Liver (tissue), 9 donors: ENCODE results near the gene ABTB2. TPM values are rescaled to one million over a fixed set of nuclear protein-coding genes. Genes with fewer than 3 reads are reported as not detected.

Experiments used
- DNase-seq: peaks from one replicate; pipeline ENCODE4 v3.0.0-alpha.2; 2017; ENCODE audit warnings: low spot score
- H3K27ac ChIP-seq, 2 donors: one replicate each; pipeline ENCODE4 v1.7.0; 2013; ENCODE audit warnings: inconsistent platforms in 2 of 2, low read length in 2 of 2, control low read depth in 1 of 2, low read depth in 1 of 2, mild to moderate bottlenecking in 1 of 2
- H3K27me3 ChIP-seq, 4 donors: one replicate each; pipeline versions ENCODE4 v1.6.1 to v1.7.0; 2013; ENCODE audit warnings: low read length in 3 of 4, inconsistent platforms in 1 of 4, mild to moderate bottlenecking in 1 of 4, moderate library complexity in 1 of 4; ENCODE audit not compliant: control insufficient read depth in 4 of 4, insufficient read depth in 4 of 4
- H3K36me3 ChIP-seq, 4 donors: one replicate each; pipeline versions ENCODE4 v1.6.1 to v1.7.0; 2013; ENCODE audit warnings: low read length in 3 of 4, mild to moderate bottlenecking in 3 of 4, low read depth in 1 of 4, moderate library complexity in 1 of 4; ENCODE audit not compliant: control insufficient read depth in 4 of 4, insufficient read depth in 3 of 4
- H3K4me1 ChIP-seq, 4 donors: one replicate each; pipeline versions ENCODE4 v1.6.1 to v1.7.0; 2013; ENCODE audit warnings: low read length in 3 of 4, mild to moderate bottlenecking in 3 of 4, moderate library complexity in 1 of 4; ENCODE audit not compliant: control insufficient read depth in 4 of 4, insufficient read depth in 4 of 4
- H3K4me3 ChIP-seq, 3 donors: one replicate each; pipeline versions ENCODE4 v1.6.1 to v1.7.0; 2013; ENCODE audit warnings: low read length in 3 of 3, control low read depth in 1 of 3, low read depth in 1 of 3, mild to moderate bottlenecking in 1 of 3
- H3K9ac ChIP-seq, 2 donors: one replicate each; pipeline ENCODE4 v1.7.0; 2013; ENCODE audit warnings: low read length in 2 of 2, mild to moderate bottlenecking in 2 of 2, moderate library complexity in 2 of 2, control low read depth in 1 of 2, low read depth in 1 of 2
- H3K9me3 ChIP-seq, 4 donors: one replicate each; pipeline versions ENCODE4 v1.6.1 to v1.7.0; 2013; ENCODE audit warnings: low read length in 3 of 4; ENCODE audit not compliant: control insufficient read depth in 4 of 4
- EGR1 ChIP-seq, 2 donors: IDR thresholded peaks; 2 replicates each; pipeline ENCODE4 v1.6.1; 2016 to 2018; ENCODE audit warnings: antibody characterized with exemption in 2 of 2, low read depth in 2 of 2
- FOXA1 ChIP-seq: IDR thresholded peaks from 2 replicates; pipeline ENCODE4 v1.6.1; 2016; ENCODE audit warnings: antibody characterized with exemption
- FOXA2 ChIP-seq: IDR thresholded peaks from 2 replicates; pipeline ENCODE4 v1.6.1; 2016; ENCODE audit warnings: antibody characterized with exemption
- GABPA ChIP-seq, 2 donors: IDR thresholded peaks in 1 of 2; conservative IDR thresholded peaks in 1 of 2; 2 replicates each; pipeline ENCODE4 v1.6.1; 2016; ENCODE audit warnings: antibody characterized with exemption in 2 of 2, mild to moderate bottlenecking in 1 of 2, moderate library complexity in 1 of 2
- HNF4A ChIP-seq, 2 donors: conservative IDR thresholded peaks; 2 replicates each; pipeline ENCODE4 v1.6.1; 2016; ENCODE audit warnings: antibody characterized with exemption in 2 of 2, mild to moderate bottlenecking in 2 of 2
- HNF4G ChIP-seq: IDR thresholded peaks from 2 replicates; pipeline ENCODE4 v1.6.1; 2016; ENCODE audit warnings: antibody characterized with exemption
- JUND ChIP-seq, 2 donors: IDR thresholded peaks; 2 replicates each; pipeline ENCODE4 v1.6.1; 2016; ENCODE audit warnings: antibody characterized with exemption in 2 of 2
- NR2F2 ChIP-seq: IDR thresholded peaks from 2 replicates; pipeline ENCODE4 v1.6.1; 2016; ENCODE audit warnings: antibody characterized with exemption
- RAD21 ChIP-seq, 2 donors: IDR thresholded peaks; 2 replicates each; pipeline ENCODE4 v1.6.1; 2016; ENCODE audit warnings: antibody characterized with exemption in 2 of 2, mild to moderate bottlenecking in 2 of 2
- RXRA ChIP-seq, 2 donors: IDR thresholded peaks; 2 replicates each; pipeline ENCODE4 v1.6.1; 2017 to 2018; ENCODE audit warnings: antibody characterized with exemption in 2 of 2, mild to moderate bottlenecking in 1 of 2
- SP1 ChIP-seq: IDR thresholded peaks from 2 replicates; pipeline ENCODE4 v1.6.1; 2018; ENCODE audit warnings: antibody characterized with exemption, mild to moderate bottlenecking
- TAF1 ChIP-seq: conservative IDR thresholded peaks from 2 replicates; pipeline ENCODE4 v1.6.1; 2016; ENCODE audit warnings: antibody characterized with exemption, mild to moderate bottlenecking
- YY1 ChIP-seq: IDR thresholded peaks from 2 replicates; pipeline ENCODE4 v1.6.1; 2016; ENCODE audit warnings: antibody characterized with exemption, mild to moderate bottlenecking
- WGBS: extraction: QIAGEN DNeasy Blood & Tissue Kit; methylation state at CpG from one replicate; pipeline ENCODE4 v1.1.7; 2013; 5-methylcytosine and 5-hydroxymethylcytosine counted together
- polyA plus RNA-seq, 2 donors: library from polyadenylated mRNA; stranded (reverse) in 1 of 2; unstranded in 1 of 2; fragments of 200-250 nt in 1 of 2; fragments of >200 nt in 1 of 2; fragmentation: Nextera tagmentation in 1 of 2; extraction: Ambion mirVana in 1 of 2; gene quantifications; one replicate each; pipeline versions ENCODE4 v1.2.1 to v1.2.3, GENCODE V29; 2013 to 2015
- total RNA-seq, 2 donors: library from RNA; depleted of rRNA; stranded (reverse); fragments of >200 nt; gene quantifications; one replicate each; pipeline ENCODE4 v1.2.3, GENCODE V29; 2014
- TF ChIP-seq, protein P1 (sequence below): fragments of 150-350 bp; IDR thresholded peaks from 2 replicates; pipeline ENCODE4 v1.5.1; 2017; ENCODE audit warnings: improper control_type of control experiment, low read depth, low read length; ENCODE audit not compliant: missing input control
- TF ChIP-seq, protein P2 (sequence below): IDR thresholded peaks from 2 replicates; pipeline ENCODE4 v1.6.1; 2016; ENCODE audit warnings: antibody characterized with exemption
- TF ChIP-seq, protein P3 (sequence below): IDR thresholded peaks from 2 replicates; pipeline ENCODE4 v1.6.1; 2016; ENCODE audit warnings: antibody characterized with exemption
- TF ChIP-seq, protein P4 (sequence below): IDR thresholded peaks from 2 replicates; pipeline ENCODE4 v1.6.1; 2016; ENCODE audit warnings: antibody characterized with exemption
- donor health status: healthy.
- donor health status: healthy.
- donor health status: healthy.
- donor health status: healthy.
- donor health status: healthy.

Gene ABTB2
- total and polyA plus RNA-seq, 4 donors = 2.4 to 8.9 (median 6.1) TPM

DNA sequence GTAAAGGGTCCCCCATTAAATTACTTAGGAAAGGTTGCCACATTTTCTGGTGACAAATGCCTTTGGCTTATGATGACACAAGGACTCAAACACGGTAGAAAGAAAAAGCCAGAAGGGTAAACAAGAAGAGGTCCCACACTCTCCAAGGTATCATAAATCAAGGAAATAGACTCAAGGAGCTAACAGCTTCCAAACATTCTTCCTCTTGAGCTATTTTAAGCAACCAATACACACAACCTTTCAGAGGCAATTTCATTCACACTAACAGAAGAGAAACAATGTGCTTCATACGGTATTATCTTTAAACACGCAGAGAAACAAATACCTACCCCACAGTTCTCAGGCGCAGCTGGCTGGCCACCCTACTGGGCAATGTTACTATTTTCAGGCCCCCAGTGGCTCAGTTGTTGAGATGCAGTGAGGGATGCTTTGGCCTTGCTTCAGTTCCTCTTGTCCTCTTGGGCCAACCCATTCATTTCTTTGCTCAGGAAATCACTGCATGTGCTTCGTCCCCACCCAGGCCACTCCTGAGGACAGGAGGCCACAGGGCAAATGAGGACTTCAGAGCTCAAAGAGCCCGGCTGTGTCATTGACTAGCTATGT, 15.8 kb downstream of the ABTB2 start (continued):
- TF ChIP-seq, protein P1, sequence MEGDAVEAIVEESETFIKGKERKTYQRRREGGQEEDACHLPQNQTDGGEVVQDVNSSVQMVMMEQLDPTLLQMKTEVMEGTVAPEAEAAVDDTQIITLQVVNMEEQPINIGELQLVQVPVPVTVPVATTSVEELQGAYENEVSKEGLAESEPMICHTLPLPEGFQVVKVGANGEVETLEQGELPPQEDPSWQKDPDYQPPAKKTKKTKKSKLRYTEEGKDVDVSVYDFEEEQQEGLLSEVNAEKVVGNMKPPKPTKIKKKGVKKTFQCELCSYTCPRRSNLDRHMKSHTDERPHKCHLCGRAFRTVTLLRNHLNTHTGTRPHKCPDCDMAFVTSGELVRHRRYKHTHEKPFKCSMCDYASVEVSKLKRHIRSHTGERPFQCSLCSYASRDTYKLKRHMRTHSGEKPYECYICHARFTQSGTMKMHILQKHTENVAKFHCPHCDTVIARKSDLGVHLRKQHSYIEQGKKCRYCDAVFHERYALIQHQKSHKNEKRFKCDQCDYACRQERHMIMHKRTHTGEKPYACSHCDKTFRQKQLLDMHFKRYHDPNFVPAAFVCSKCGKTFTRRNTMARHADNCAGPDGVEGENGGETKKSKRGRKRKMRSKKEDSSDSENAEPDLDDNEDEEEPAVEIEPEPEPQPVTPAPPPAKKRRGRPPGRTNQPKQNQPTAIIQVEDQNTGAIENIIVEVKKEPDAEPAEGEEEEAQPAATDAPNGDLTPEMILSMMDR = no peak
- no peak for TF ChIP-seq RAD21 (IDR thresholded peaks at IDR 0.05)
- peak in 1 of 2 donors; percentile 14 for TF ChIP-seq HNF4A (conservative IDR thresholded peaks at IDR 0.05)

DNA sequence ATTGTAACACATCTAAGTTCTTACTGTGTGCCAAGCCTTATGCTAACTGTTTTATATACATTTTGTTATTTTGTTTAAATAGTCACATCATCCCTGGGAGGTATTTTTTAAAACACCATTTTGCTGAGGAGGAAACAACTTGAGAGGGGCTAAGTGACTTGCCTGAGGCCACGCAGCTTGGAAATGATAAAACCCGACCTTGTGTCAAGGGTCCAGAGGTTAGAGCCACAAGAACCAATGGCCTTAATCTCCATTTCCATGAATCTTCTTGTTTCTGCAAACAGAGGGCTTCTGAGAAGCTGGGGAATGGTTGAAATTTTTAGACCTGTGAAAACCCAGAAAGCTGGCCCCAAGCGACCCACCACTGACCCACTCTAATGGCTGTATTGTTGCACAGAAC, 16.7 kb downstream of the ABTB2 start:
- H3K36me3 ChIP-seq = no peaks in the 10 kb centered on the region
- H3K4me1 ChIP-seq = peaks cover 23 to 74% (median 55%) of the 10 kb centered on the region in 4 donors
- no peak for DNase-seq
- H3K9me3 ChIP-seq = no peaks in the 10 kb centered on the region
- TF ChIP-seq RXRA (IDR thresholded peaks at IDR 0.05) = peak in 1 of 2 donors; percentile 13
- TF ChIP-seq SP1 = no peak
- peak; percentile 68 to 77 for TF ChIP-seq HNF4A (conservative IDR thresholded peaks at IDR 0.05)
- H3K9ac ChIP-seq = no peak overlapping the region
- H3K27ac ChIP-seq = peak overlapping the region; percentile 15 to 38
- 54% methylated on average over 3 of the region's 3 CpGs for WGBS
- no peaks in the 10 kb centered on the region for H3K27me3 ChIP-seq
- H3K4me3 ChIP-seq = no peak overlapping the region

DNA sequence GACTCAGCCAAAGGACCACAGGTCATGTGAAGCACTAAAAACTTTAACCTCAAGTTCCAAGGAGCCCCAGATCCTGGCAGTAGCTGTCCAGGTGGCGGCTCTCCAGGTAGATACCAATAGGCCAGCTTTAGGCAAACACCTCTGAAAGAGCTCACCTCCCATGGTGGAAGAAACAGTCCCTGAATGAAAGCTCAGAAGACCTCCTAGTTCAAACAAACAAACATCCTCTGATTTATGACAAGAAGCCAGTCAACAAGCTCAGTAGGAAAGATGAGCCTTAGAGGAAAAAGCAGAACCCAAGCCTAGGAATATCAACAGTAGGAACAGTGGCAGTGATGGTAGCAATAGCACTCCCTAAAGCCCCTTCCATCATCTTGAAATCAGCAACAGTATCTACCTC, 17.2 kb downstream of the ABTB2 start:
- 68% methylated on average over 1 of the region's 1 CpG for WGBS
- H3K9me3 ChIP-seq = no peaks in the 10 kb centered on the region
- no peak overlapping the region for H3K9ac ChIP-seq
- peak overlapping the region in 1 of 2 donors; percentile 29 for H3K27ac ChIP-seq
- H3K27me3 ChIP-seq = no peaks in the 10 kb centered on the region
- TF ChIP-seq, protein P2, sequence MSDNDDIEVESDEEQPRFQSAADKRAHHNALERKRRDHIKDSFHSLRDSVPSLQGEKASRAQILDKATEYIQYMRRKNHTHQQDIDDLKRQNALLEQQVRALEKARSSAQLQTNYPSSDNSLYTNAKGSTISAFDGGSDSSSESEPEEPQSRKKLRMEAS = no peak
- DNase-seq = no peak
- no peaks in the 10 kb centered on the region for H3K36me3 ChIP-seq
- peaks cover 20 to 74% (median 51%) of the 10 kb centered on the region in 4 donors for H3K4me1 ChIP-seq
- no peak overlapping the region for H3K4me3 ChIP-seq

DNA sequence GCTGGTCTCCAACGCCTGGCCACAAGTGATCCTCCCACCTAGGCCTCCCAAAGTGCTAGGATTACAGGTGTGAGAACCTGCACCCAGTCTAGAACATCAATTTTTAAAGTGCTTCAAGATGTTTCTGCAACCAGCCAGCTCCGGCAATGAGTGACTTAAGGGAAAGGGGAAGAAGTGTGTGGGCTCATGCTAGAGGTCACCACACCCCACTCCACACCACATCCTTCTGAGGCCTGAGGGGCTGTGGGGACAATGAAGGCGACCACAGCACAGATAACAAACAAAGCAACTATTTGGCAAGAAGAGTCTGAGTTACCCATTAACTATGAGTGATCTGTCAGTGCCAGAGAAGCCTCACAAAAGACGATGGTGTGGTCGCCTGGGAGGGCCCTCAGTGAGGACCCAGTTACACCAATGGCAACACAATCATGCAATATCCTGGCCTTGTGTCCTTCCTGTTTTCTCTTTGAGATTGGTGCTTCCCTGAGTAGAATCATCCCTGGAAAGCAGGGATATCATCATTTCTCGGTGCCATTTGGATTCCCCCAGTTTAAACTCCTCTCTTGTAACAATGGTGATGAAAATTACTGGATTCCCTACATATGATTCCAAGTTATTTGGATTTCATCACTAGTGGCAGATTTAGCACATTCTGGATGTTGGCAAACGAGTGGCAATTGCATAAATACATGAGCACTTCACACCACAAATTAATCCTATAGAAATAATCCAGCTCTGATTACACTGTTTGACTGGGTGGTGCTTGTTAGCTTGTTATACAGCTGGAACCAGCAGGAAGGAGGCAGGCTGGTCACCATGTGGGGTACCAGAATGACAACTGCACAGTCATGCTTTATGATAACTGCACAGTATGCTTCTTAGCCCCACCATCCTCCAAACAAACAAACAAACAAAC, 18.4 kb downstream of the ABTB2 start:
- no peaks in the 10 kb centered on the region for H3K27me3 ChIP-seq
- H3K4me3 ChIP-seq = no peak overlapping the region
- peaks cover 15 to 63% (median 41%) of the 10 kb centered on the region in 4 donors for H3K4me1 ChIP-seq
- H3K36me3 ChIP-seq = no peaks in the 10 kb centered on the region
- H3K9ac ChIP-seq = no peak overlapping the region
- no peaks in the 10 kb centered on the region for H3K9me3 ChIP-seq
- peak overlapping the region; percentile 37 to 72 for H3K27ac ChIP-seq
- 26% methylated on average over 7 of the region's 7 CpGs for WGBS
- no peak for DNase-seq
- TF ChIP-seq HNF4G (no peak), HNF4A (conservative IDR thresholded peaks at IDR 0.05) (peak; percentile 6 to 57), FOXA1 (no peak), TAF1 (no peak), FOXA2 (no peak), GABPA (IDR thresholded peaks at IDR 0.05 in 1 of 2, conservative IDR thresholded peaks at IDR 0.05 in 1 of 2) (peak in 1 of 2 donors; percentile 45), NR2F2 (no peak), RXRA (IDR thresholded peaks at IDR 0.05) (peak; percentile 14 to 63), JUND (IDR thresholded peaks at IDR 0.05) (peak in 1 of 2 donors; percentile 50), YY1 (peak; percentile 53), EGR1 (IDR thresholded peaks at IDR 0.05; ENCODE audit: low read depth in 2 of 2) (no peak)
- TF ChIP-seq, protein P3, sequence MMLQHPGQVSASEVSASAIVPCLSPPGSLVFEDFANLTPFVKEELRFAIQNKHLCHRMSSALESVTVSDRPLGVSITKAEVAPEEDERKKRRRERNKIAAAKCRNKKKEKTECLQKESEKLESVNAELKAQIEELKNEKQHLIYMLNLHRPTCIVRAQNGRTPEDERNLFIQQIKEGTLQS = no peak
- TF ChIP-seq, protein P2 = no peak
- TF ChIP-seq, protein P4, sequence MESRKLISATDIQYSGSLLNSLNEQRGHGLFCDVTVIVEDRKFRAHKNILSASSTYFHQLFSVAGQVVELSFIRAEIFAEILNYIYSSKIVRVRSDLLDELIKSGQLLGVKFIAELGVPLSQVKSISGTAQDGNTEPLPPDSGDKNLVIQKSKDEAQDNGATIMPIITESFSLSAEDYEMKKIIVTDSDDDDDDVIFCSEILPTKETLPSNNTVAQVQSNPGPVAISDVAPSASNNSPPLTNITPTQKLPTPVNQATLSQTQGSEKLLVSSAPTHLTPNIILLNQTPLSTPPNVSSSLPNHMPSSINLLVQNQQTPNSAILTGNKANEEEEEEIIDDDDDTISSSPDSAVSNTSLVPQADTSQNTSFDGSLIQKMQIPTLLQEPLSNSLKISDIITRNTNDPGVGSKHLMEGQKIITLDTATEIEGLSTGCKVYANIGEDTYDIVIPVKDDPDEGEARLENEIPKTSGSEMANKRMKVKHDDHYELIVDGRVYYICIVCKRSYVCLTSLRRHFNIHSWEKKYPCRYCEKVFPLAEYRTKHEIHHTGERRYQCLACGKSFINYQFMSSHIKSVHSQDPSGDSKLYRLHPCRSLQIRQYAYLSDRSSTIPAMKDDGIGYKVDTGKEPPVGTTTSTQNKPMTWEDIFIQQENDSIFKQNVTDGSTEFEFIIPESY = no peak
- TF ChIP-seq, protein P1 = no peak
